GM18951 (cell line): ENCODE results near the gene TOMT.
A peak's percentile ranks its signal among the peaks of the same experiment; 100 is the strongest.

Experiments used
- POLR2A ChIP-seq: IDR thresholded peaks from 4 replicates; pipeline ENCODE4 v1.6.1; 2011; ENCODE audit warnings: mild to moderate bottlenecking; ENCODE audit not compliant: insufficient read length, insufficient read depth; ENCODE audit errors: extremely low read depth
- in situ Hi-C: fragments of 300-500 bp; cut with MboI; formaldehyde crosslinking; loops from one replicate; pipeline ENCODE4 v1.12.0; 2022; ENCODE audit warnings: low sequenced_read_pairs, mixed read lengths, inconsistent platforms; ENCODE audit not compliant: unreplicated experiment

The TOMT gene

GRCh38 chr11:72105888-72106287, at the start of gene TOMT:
TOMT (plus strand) TSS chr11:72105924; CDS start chr11:72105952, 28 bp downstream.
- in situ Hi-C loops: no loop called here
- no peak for TF ChIP-seq POLR2A

GRCh38 chr11:72058416-72059034, 47.2 kb upstream of the TOMT start:
- no peak for TF ChIP-seq POLR2A
- in situ Hi-C loops: no loop called here

- TF ChIP-seq POLR2A: no peak
- in situ Hi-C loops: no loop called here
Observed at GRCh38 chr11:72061739-72062396, 43.9 kb upstream of the TOMT start.

GRCh38 chr11:72066855-72067254, 38.9 kb upstream of the TOMT start:
- in situ Hi-C loops: no loop called here
- no peak for TF ChIP-seq POLR2A

- TF ChIP-seq POLR2A: no peak
- in situ Hi-C loops: no loop called here
Observed at GRCh38 chr11:72067266-72067665, 38.5 kb upstream of the TOMT start.

- no peak for TF ChIP-seq POLR2A
- in situ Hi-C loops: no loop called here
Observed at GRCh38 chr11:72067676-72068075, 38.0 kb upstream of the TOMT start.

- TF ChIP-seq POLR2A: no peak
- in situ Hi-C loops: no loop called here
Observed at GRCh38 chr11:72069200-72069599, 36.5 kb upstream of the TOMT start.

GRCh38 chr11:72069787-72070251, 35.9 kb upstream of the TOMT start:
- TF ChIP-seq POLR2A: peak; percentile 33
- in situ Hi-C loops: no loop called here

GRCh38 chr11:72070491-72070890, 35.2 kb upstream of the TOMT start:
- TF ChIP-seq POLR2A: no peak
- in situ Hi-C loops: no loop called here

- in situ Hi-C loops: no loop called here
- no peak for TF ChIP-seq POLR2A
Observed at GRCh38 chr11:72072348-72072747, 33.4 kb upstream of the TOMT start.

GRCh38 chr11:72075109-72075508, 30.6 kb upstream of the TOMT start:
- in situ Hi-C loops: no loop called here
- no peak for TF ChIP-seq POLR2A

- no peak for TF ChIP-seq POLR2A
Observed at GRCh38 chr11:72075756-72076155, 30.0 kb upstream of the TOMT start.

GRCh38 chr11:72078477-72078876, 27.2 kb upstream of the TOMT start:
- TF ChIP-seq POLR2A: no peak
- in situ Hi-C loops: no loop called here

More at GRCh38 chr11:72075756-72076155, 30.0 kb upstream of the TOMT start:
- in situ Hi-C loops: no loop called here

- in situ Hi-C loops: no loop called here
- TF ChIP-seq POLR2A: no peak
Observed at GRCh38 chr11:72079819-72080325, 25.9 kb upstream of the TOMT start.
